ENCODE results near the gene PLD1.

DNA sequence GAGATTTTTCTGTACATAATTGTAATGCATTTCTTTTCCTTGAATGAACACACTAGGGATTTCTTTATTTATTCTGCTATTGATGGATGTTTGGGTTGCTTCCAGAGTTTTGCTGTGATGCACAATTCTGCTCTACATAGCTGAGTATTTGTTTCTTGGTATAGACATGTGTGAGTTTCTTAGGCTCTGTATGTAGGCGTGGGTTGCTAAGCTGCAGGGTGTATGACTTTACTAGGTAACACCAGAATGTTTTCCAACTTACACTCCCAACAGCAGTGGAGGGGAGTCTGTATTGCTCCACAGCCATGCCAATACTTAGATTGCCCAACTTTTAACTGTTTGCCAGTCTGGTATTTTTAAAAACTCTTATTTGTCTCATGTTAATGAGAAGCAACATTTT is 194.6 kb downstream of the PLD1 start:
- no peak for TF ChIP-seq POLR2A (IDR thresholded peaks at IDR 0.05)
- TF ChIP-seq, protein P1, sequence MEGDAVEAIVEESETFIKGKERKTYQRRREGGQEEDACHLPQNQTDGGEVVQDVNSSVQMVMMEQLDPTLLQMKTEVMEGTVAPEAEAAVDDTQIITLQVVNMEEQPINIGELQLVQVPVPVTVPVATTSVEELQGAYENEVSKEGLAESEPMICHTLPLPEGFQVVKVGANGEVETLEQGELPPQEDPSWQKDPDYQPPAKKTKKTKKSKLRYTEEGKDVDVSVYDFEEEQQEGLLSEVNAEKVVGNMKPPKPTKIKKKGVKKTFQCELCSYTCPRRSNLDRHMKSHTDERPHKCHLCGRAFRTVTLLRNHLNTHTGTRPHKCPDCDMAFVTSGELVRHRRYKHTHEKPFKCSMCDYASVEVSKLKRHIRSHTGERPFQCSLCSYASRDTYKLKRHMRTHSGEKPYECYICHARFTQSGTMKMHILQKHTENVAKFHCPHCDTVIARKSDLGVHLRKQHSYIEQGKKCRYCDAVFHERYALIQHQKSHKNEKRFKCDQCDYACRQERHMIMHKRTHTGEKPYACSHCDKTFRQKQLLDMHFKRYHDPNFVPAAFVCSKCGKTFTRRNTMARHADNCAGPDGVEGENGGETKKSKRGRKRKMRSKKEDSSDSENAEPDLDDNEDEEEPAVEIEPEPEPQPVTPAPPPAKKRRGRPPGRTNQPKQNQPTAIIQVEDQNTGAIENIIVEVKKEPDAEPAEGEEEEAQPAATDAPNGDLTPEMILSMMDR (IDR thresholded peaks at IDR 0.05 in 8 of 11, conservative IDR thresholded peaks at IDR 0.05 in 3 of 11): no peak
- TF ChIP-seq POLR2AphosphoS5 (IDR thresholded peaks at IDR 0.05): no peak
